Glutamatergic neuron (in vitro differentiated cells): ENCODE measurements around the gene GABRR2. TPM values are rescaled to one million over a fixed set of nuclear protein-coding genes. Genes with fewer than 3 reads are reported as not detected.

Experiments used
- DNase-seq: peaks from one replicate; pipeline ENCODE4 v3.0.0; 2022
- H3K27ac Mint-ChIP-seq: one replicate; pipeline ENCODE4 v1.8.0; 2020; ENCODE audit warnings: mild to moderate bottlenecking, mixed read lengths, inconsistent platforms; ENCODE audit not compliant: unreplicated experiment
- H3K27me3 Mint-ChIP-seq: one replicate; pipeline ENCODE4 v1.8.0; 2020; ENCODE audit warnings: mild to moderate bottlenecking, moderate library complexity, mixed read lengths, inconsistent platforms; ENCODE audit not compliant: unreplicated experiment
- H3K36me3 Mint-ChIP-seq: one replicate; pipeline ENCODE4 v1.8.0; 2020; ENCODE audit warnings: mild to moderate bottlenecking, mixed read lengths, inconsistent platforms; ENCODE audit not compliant: unreplicated experiment
- H3K4me1 Mint-ChIP-seq: one replicate; pipeline ENCODE4 v1.8.0; 2020; ENCODE audit warnings: mild to moderate bottlenecking, low read depth, mixed read lengths, inconsistent platforms; ENCODE audit not compliant: unreplicated experiment
- H3K4me3 Mint-ChIP-seq: one replicate; pipeline ENCODE4 v1.8.0; 2020; ENCODE audit warnings: mild to moderate bottlenecking, mixed read lengths, inconsistent platforms; ENCODE audit not compliant: unreplicated experiment
- H3K9me3 Mint-ChIP-seq: one replicate; pipeline ENCODE4 v1.8.0; 2020; ENCODE audit warnings: mild to moderate bottlenecking, moderate library complexity, mixed read lengths, inconsistent platforms; ENCODE audit not compliant: unreplicated experiment
- total RNA-seq: library from RNA; stranded (reverse); fragmentation: NEBNext Ultra II Directional; extraction: Animal tissue kit (Norgen Biotek cat#: 25700); gene quantifications from one replicate; pipeline ENCODE4 v1.2.1, GENCODE V29; 2021; ENCODE audit not compliant: unreplicated experiment
- TF ChIP-seq, protein P1 (sequence below): fragments of 200-600 bp; sonication (generic); IDR thresholded peaks from one replicate; pipeline ENCODE4 v1.5.0; 2021; ENCODE audit not compliant: partially characterized antibody, unreplicated experiment

The GABRR2 gene
- total RNA-seq, 1 donor from 2014 or later, result 0.49 TPM

DNA sequence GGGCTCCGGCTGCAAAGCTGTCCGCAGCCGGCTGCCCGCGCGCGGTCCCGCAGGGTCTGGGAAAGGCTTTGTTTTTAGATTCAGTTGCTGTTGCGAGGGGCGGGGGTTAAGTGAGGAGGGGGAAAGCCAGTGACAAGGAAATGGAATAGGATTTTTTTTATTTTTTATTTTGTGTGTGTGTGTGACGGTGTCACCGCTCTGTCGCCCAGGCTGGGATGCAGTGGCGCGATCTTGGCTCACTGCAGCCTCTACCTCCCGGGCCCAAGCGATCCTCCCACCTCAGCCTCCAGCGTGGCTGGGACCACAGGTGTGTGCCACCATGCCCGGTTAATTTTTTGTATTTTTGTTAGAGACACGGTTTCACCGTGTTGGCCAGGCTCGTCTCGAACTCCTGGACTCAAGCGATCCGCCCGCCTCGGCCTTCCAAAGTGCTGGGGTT lies 38.0 kb upstream of the GABRR2 start:
- H3K9me3 Mint-ChIP-seq, result peaks cover 4% of the 10 kb centered on the region
- DNase-seq, result no peak
- H3K27ac Mint-ChIP-seq, result peak overlapping the region; percentile 79
- no peaks in the 10 kb centered on the region for H3K36me3 Mint-ChIP-seq
- TF ChIP-seq, protein P1, sequence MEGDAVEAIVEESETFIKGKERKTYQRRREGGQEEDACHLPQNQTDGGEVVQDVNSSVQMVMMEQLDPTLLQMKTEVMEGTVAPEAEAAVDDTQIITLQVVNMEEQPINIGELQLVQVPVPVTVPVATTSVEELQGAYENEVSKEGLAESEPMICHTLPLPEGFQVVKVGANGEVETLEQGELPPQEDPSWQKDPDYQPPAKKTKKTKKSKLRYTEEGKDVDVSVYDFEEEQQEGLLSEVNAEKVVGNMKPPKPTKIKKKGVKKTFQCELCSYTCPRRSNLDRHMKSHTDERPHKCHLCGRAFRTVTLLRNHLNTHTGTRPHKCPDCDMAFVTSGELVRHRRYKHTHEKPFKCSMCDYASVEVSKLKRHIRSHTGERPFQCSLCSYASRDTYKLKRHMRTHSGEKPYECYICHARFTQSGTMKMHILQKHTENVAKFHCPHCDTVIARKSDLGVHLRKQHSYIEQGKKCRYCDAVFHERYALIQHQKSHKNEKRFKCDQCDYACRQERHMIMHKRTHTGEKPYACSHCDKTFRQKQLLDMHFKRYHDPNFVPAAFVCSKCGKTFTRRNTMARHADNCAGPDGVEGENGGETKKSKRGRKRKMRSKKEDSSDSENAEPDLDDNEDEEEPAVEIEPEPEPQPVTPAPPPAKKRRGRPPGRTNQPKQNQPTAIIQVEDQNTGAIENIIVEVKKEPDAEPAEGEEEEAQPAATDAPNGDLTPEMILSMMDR, result no peak
- peaks cover 13% of the 10 kb centered on the region for H3K4me1 Mint-ChIP-seq
- peak overlapping the region; percentile 74 for H3K4me3 Mint-ChIP-seq
- H3K27me3 Mint-ChIP-seq, result peaks cover 9% of the 10 kb centered on the region

DNA sequence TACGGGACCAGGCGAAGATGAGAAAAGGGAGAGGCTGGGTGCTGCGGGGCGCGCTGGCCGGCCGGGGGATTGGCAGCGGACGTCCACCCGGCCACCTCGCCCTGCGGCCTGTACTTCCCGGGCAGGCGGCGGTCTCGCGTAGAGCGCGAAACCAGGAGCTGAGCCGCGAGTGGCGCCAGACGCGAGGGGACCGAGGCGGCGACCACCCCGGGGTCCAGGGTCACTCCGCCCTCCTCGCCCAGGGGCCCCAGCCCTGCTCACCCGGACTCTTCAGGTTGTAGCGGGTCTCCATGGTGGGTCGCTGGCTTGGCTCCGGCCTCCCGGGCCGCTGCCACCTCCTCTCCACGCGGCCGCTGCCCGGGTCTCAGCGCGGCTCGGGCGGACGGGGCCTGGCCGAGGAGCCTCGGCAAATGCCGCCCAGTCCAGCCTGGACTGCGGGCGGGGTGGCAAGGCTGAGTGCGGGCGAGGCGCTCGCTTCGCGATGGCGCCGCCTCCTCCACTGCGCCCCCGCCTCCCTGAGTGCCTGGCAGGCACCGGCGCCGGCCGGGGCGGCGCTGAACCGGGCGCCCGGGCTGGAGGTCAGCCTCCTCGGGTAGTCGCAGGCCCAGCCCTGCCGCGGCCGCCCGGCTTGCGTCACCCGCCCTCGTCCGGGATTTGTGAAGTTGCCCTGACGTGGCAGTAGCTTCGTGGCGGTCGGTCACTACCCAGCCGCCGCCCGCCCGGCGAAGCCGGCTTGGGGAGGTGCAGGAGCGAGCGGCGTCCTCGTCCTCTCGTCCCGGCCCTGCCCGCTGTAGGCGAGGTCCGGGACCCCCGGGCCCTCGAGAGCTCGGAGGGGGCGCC lies 37.4 kb upstream of the GABRR2 start, which contains the start of gene UBE2J1:
TSS of gene UBE2J1 (minus strand) at position 445 of the 840 bp plus-strand sequence. CDS start at position 292, 153 bp downstream.
- Mint-ChIP-seq H3K27me3 (peaks cover 7% of the 10 kb centered on the region), H3K4me3 (peak within 1 kb of the TSS; percentile 94), H3K36me3 (no peaks in the 10 kb centered on the region), H3K27ac (peak within 1 kb of the TSS; percentile 96), H3K4me1 (peaks cover 11% of the 10 kb centered on the region), H3K9me3 (peaks cover 4% of the 10 kb centered on the region)
- TF ChIP-seq, protein P1, result no peak
- DNase-seq, result peak; percentile 91

GRCh38 chr6:89351671-89352277 lies 36.7 kb upstream of the GABRR2 start:
- Mint-ChIP-seq H3K9me3 (peaks cover 4% of the 10 kb centered on the region), H3K27me3 (peaks cover 7% of the 10 kb centered on the region), H3K27ac (peak overlapping the region; percentile 96)

GRCh38 chr6:89350281-89350966 lies 35.3 kb upstream of the GABRR2 start:
- Mint-ChIP-seq H3K27me3 (peaks cover 7% of the 10 kb centered on the region), H3K36me3 (no peaks in the 10 kb centered on the region), H3K4me1 (peaks cover 7% of the 10 kb centered on the region), H3K4me3 (peak overlapping the region; percentile 94), H3K9me3 (peaks cover 4% of the 10 kb centered on the region), H3K27ac (no peak overlapping the region)
- DNase-seq, result no peak
- TF ChIP-seq, protein P1, result no peak

More at GRCh38 chr6:89351671-89352277, 36.7 kb upstream of the GABRR2 start:
- Mint-ChIP-seq H3K36me3 (no peaks in the 10 kb centered on the region), H3K4me3 (peak overlapping the region; percentile 94), H3K4me1 (peaks cover 10% of the 10 kb centered on the region)
- no peak for DNase-seq
- TF ChIP-seq, protein P1, result no peak
